Esophagus squamous epithelium (tissue), 5 donors: ENCODE data around the gene PCDH12. TPM values are rescaled to one million over a fixed set of nuclear protein-coding genes. Genes with fewer than 3 reads are reported as not detected.

Experiments used
- DNase-seq: peaks from one replicate; lab custom pipeline; 2025; lab: John Stamatoyannopoulos, UW
- H3K27ac ChIP-seq, 4 donors: fragments of 200-600 bp; sonication (generic); one replicate each; pipeline ENCODE4 v1.5.1; 2016 to 2019; ENCODE audit warnings: mild to moderate bottlenecking in 1 of 4
- H3K27me3 ChIP-seq, 4 donors: fragments of 200-600 bp; sonication (generic); 1 replicate in 3 of 4; 2 replicates in 1 of 4; pipeline versions ENCODE4 v1.5.1 to v1.6.0; 2017 to 2021; ENCODE audit warnings: antibody characterized with exemption in 1 of 4
- H3K36me3 ChIP-seq, 3 donors: fragments of 200-600 bp; sonication (generic); one replicate each; pipeline ENCODE4 v1.5.1; 2016 to 2019
- H3K4me1 ChIP-seq, 3 donors: fragments of 200-600 bp; sonication (generic); one replicate each; pipeline ENCODE4 v1.5.1; 2017 to 2019
- H3K4me3 ChIP-seq, 4 donors: fragments of 200-600 bp; sonication (generic); 1 replicate in 3 of 4; 2 replicates in 1 of 4; pipeline ENCODE4 v1.5.1; 2016 to 2019; ENCODE audit warnings: mild to moderate bottlenecking in 2 of 4, moderate library complexity in 1 of 4
- H3K9me3 ChIP-seq, 3 donors: fragments of 200-600 bp; sonication (generic); one replicate each; pipeline ENCODE4 v1.5.1; 2016 to 2019
- CTCF ChIP-seq, 6 experiments: fragments of 450-650 bp in 4 of 6; fragments of 200-600 bp in 2 of 6; sonication (generic) in 2 of 6; IDR thresholded peaks; one replicate each; pipeline ENCODE4 v1.5.1; 2016 to 2019; ENCODE audit warnings: antibody characterized with exemption in 6 of 6, mild to moderate bottlenecking in 4 of 6, moderate library complexity in 4 of 6
- POLR2A ChIP-seq, 4 donors: fragments of 450-650 bp; IDR thresholded peaks; one replicate each; pipeline ENCODE4 v1.6.1; 2017; ENCODE audit warnings: antibody characterized with exemption in 4 of 4, mild to moderate bottlenecking in 4 of 4, moderate library complexity in 3 of 4
- WGBS, 2 donors: methylation state at CpG; one replicate each; pipeline ENCODE4 v1.1.5; 2018; 5-methylcytosine and 5-hydroxymethylcytosine counted together
- intact Hi-C: fragments of 100-400 bp; cut with DNase I; formaldehyde crosslinking; loops from one replicate; pipeline ENCODE4 v1.15.0; 2022
- total RNA-seq, 4 donors: library from RNA; depleted of rRNA; stranded (reverse); fragments of >200 nt; gene quantifications; one replicate each; pipeline ENCODE4 v1.1.0, GENCODE V29; 2016
- donor health status: DM: yes; HTN: yes; CAD: no.

The PCDH12 gene
- total RNA-seq, 4 donors from 2014 or later: 0.19 to 1.9 (median 0.78) TPM

DNA sequence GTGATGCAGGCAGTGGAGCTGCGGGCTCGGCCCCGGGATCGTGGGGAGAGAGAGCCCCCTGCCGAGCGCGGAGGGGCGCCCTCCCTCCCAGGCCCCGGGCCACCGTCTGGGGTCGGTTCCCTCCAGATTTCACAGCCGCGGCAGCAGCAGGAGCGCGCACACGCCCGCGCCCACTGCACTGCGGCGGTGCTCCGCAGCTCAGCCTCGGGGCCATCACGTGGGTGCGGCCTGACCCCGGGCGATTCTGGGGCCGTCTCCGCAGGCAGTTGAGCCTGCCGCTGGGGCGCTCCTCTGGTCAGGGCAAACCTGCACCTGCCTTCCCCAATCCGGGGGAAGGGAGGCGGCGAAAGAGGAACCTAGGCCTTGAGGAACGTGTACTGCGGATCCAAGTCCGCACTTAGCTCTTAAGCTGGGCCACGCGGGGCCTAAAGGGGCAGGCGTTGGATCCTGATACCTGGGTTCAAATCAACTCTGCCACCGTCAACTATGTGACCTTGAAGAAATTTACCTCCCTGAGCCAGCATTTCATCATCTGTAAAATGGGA is 43.7 kb downstream of the PCDH12 start:
- no peak for DNase-seq
- H3K9me3 ChIP-seq: no peaks in the 10 kb centered on the region
- intact Hi-C loops: no loop called here
- peaks cover 0 to 13% (median 9%) of the 10 kb centered on the region in 3 donors for H3K4me1 ChIP-seq
- whole genome bisulfite sequencing, 2 donors: 8 to 28% methylated on average over 4 to 12 of the region's 40 CpGs
- H3K36me3 ChIP-seq: no peaks in the 10 kb centered on the region
- H3K27ac ChIP-seq: no peak overlapping the region
- H3K27me3 ChIP-seq: peaks cover 0 to 29% (median 0%) of the 10 kb centered on the region in 4 donors
- H3K4me3 ChIP-seq: peak overlapping the region in 3 of 4 donors; percentile 26 to 62 (median 37)
- TF ChIP-seq CTCF (IDR thresholded peaks at IDR 0.05) (peak in 3 of 6 experiments; percentile 6 to 21 (median 11)), POLR2A (IDR thresholded peaks at IDR 0.05) (no peak)

DNA sequence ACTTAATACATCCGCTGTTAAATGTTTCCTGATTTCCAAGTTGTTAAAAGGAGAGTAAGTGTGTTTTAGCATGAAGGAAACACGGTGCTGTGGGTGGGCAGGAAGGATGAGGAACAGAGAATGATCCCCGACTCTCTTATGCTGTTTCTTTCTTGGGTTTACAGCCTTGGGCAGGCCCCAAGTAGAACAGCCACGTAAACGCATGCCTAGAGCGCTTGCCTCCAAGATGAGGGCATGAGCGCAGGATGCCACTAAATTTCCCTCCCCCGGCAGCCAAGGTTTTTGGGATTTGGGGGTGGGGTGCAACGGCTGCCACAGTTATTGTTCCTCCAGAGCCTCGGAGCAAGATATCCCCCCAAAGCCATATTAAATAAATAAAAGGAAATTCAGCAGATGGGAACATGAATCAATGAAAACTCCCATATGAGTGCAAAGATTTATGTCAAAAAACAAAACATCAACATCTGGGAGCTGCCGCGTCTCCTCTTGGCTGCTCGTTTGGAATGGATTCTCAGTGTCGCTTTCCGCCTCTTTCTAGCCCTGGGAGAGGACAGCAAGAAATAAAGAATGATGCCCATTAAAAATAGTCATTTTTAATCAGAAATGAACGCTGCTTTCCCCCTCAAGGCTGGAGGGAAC is 44.3 kb downstream of the PCDH12 start:
- Histone ChIP-seq H3K9me3 (no peaks in the 10 kb centered on the region), H3K27ac (no peak overlapping the region), H3K4me3 (peak overlapping the region in 3 of 4 donors; percentile 26 to 62 (median 37)), H3K27me3 (peaks cover 0 to 29% (median 0%) of the 10 kb centered on the region in 4 donors), H3K4me1 (peaks cover 0 to 13% (median 9%) of the 10 kb centered on the region in 3 donors), H3K36me3 (no peaks in the 10 kb centered on the region)
- WGBS, 2 donors: 30 to 31% methylated on average over 15 of the region's 16 CpGs
- no peak for DNase-seq
- intact Hi-C loops: no loop called here
- TF ChIP-seq CTCF (IDR thresholded peaks at IDR 0.05) (no peak), POLR2A (IDR thresholded peaks at IDR 0.05) (no peak)

- Histone ChIP-seq H3K27ac (no peak overlapping the region), H3K36me3 (no peaks in the 10 kb centered on the region), H3K27me3 (peaks cover 0 to 32% (median 0%) of the 10 kb centered on the region in 4 donors), H3K9me3 (no peaks in the 10 kb centered on the region), H3K4me3 (no peak overlapping the region), H3K4me1 (peaks cover 0 to 13% (median 9%) of the 10 kb centered on the region in 3 donors)
- intact Hi-C loops: no loop called here
- no peak for DNase-seq
- TF ChIP-seq POLR2A (IDR thresholded peaks at IDR 0.05): no peak
- TF ChIP-seq CTCF (IDR thresholded peaks at IDR 0.05): no peak
- WGBS, 2 donors: 20% methylated on average over 2 of the region's 2 CpGs; no CpG with 5 or more reads in 1 of the 2 donors
Observed at GRCh38 chr5:141910271-141910673, 47.7 kb downstream of the PCDH12 start.

DNA sequence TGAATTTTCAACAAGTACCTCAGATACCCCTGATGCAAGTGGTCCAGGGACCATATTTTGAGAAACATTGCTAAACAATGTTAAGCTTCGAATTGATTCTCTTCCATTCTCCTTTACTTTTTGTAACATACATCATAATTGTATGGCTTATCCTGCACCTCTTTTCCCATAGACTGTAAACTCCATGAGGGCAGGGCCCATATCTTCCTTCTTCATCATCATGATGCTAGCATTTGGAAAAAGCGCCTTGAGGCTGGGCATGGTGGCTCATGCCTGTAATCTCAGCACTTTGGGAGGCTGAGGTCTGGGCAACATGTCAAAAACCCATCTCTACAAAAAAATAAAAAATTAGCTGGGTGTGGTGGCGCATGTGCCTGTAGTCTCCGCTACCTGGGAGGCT is 48.8 kb downstream of the PCDH12 start:
- no peak overlapping the region for H3K4me3 ChIP-seq
- intact Hi-C loops: no loop called here
- H3K27me3 ChIP-seq: peaks cover 0 to 34% (median 0%) of the 10 kb centered on the region in 4 donors
- DNase-seq: no peak
- H3K4me1 ChIP-seq: peaks cover 0 to 9% (median 7%) of the 10 kb centered on the region in 3 donors
- H3K27ac ChIP-seq: no peak overlapping the region
- no peaks in the 10 kb centered on the region for H3K9me3 ChIP-seq
- TF ChIP-seq CTCF (IDR thresholded peaks at IDR 0.05) (no peak), POLR2A (IDR thresholded peaks at IDR 0.05) (no peak)
- WGBS, 2 donors: 77 to 87% methylated on average over 4 of the region's 4 CpGs
- H3K36me3 ChIP-seq: no peaks in the 10 kb centered on the region

GRCh38 chr5:141908796-141909195 is 49.2 kb downstream of the PCDH12 start:
- no peak for DNase-seq
- no peak overlapping the region for H3K27ac ChIP-seq
- 88% methylated on average over 2 of the region's 2 CpGs for WGBS, 2 donors
- TF ChIP-seq POLR2A (IDR thresholded peaks at IDR 0.05) (no peak), CTCF (IDR thresholded peaks at IDR 0.05) (no peak)
- no peak overlapping the region for H3K4me3 ChIP-seq
- peaks cover 0 to 30% (median 0%) of the 10 kb centered on the region in 4 donors for H3K27me3 ChIP-seq
- intact Hi-C loops: no loop called here
- H3K4me1 ChIP-seq: peaks cover 0 to 4% (median 3%) of the 10 kb centered on the region in 3 donors
- H3K36me3 ChIP-seq: no peaks in the 10 kb centered on the region
- no peaks in the 10 kb centered on the region for H3K9me3 ChIP-seq
